Activated CD8-positive, alpha-beta memory T cell treated with anti-CD3 and anti-CD28 coated beads, Interleukin-2, amount 10 ng/mL, durations not matched to agents 7 days and 5 days (primary cell): ENCODE results near the gene GATA6. TPM values are rescaled to one million over a fixed set of nuclear protein-coding genes. Genes with fewer than 3 reads are reported as not detected.

Source experiments
- ATAC-seq: fragments of 150-1000 bp; cut with Tn5 transposase; one replicate; pipeline ENCODE4 v1.10.0; 2021; ENCODE audit warnings: moderate library complexity
- CTCF ChIA-PET: fragments of 350-600 bp; sonication (Branson Sonifier 250); formaldehyde crosslinking; loops from one replicate; lab custom pipeline; 2021; ENCODE audit warnings: antibody characterized with exemption; lab: Charles Lee
- DNase-seq: peaks from one replicate; pipeline ENCODE4 v3.0.0-alpha.2; 2020
- H3K27ac Mint-ChIP-seq: one replicate; pipeline ENCODE4 v1.8.0; 2021; ENCODE audit warnings: mild to moderate bottlenecking, mixed read lengths
- H3K27me3 Mint-ChIP-seq: one replicate; pipeline ENCODE4 v1.8.0; 2021; ENCODE audit warnings: mixed read lengths
- H3K36me3 Mint-ChIP-seq: one replicate; pipeline ENCODE4 v1.8.0; 2021; ENCODE audit warnings: mild to moderate bottlenecking, mixed read lengths
- H3K4me1 Mint-ChIP-seq: one replicate; pipeline ENCODE4 v1.8.0; 2021; ENCODE audit warnings: mixed read lengths
- H3K4me3 Mint-ChIP-seq: one replicate; pipeline ENCODE4 v1.8.0; 2021; ENCODE audit warnings: mild to moderate bottlenecking, moderate library complexity, mixed read lengths
- H3K9me3 Mint-ChIP-seq: one replicate; pipeline ENCODE4 v1.8.0; 2022; ENCODE audit warnings: low read depth, mixed read lengths
- total RNA-seq, 2 experiments: library from RNA; stranded (reverse); gene quantifications; one replicate each; pipeline ENCODE4 v1.2.3, GENCODE V29; 2021

GATA6 gene
- total RNA-seq, 2 experiments from 2014 or later = not detected

DNA sequence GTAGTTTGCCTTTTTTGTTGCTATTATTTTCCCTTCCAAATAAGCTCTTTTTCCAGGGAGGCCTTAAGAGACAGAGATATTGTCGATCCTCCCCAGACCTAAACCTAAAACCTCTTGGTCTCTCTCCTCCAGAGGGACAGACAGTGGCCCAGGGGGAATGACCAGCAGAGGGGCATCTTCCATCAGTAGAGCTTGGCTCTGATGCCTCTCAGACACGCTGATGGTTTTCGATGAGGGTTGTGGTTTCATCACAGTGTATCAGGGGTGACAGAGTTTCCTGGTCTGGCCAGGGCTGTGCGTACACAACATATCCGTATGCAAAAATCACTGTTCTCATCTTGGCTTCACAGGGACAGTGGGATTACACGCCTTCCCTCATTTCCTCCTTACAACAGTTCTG, 68.6 kb downstream of the GATA6 start:
- DNase-seq = no peak
- no peaks in the 10 kb centered on the region for H3K9me3 Mint-ChIP-seq
- H3K4me3 Mint-ChIP-seq = no peak overlapping the region
- H3K36me3 Mint-ChIP-seq = no peaks in the 10 kb centered on the region
- CTCF ChIA-PET = no interaction called here
- H3K27ac Mint-ChIP-seq = no peak overlapping the region
- no peaks in the 10 kb centered on the region for H3K27me3 Mint-ChIP-seq
- no peak for ATAC-seq
- peaks cover 2% of the 10 kb centered on the region for H3K4me1 Mint-ChIP-seq

DNA sequence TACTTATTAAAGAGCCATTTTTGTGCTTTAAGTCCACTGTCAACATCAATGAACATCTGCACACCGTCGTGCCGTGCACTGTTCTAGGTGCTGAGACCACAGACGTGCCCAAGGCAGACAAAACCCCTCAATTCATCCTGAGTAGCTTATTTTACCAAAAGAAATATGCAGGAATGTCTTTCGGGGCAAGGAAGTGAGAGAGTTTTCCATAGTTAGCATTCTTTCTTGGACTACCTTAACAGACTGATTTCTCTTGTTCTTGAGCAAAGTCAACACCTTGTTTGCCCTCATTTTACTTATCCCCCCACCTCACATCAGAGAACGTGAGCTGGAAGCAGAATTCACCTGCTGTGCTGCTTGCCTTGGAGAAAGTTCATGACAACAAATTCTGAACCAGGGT, 69.3 kb downstream of the GATA6 start:
- Mint-ChIP-seq H3K4me1 (peaks cover 2% of the 10 kb centered on the region), H3K36me3 (no peaks in the 10 kb centered on the region), H3K9me3 (no peaks in the 10 kb centered on the region), H3K27ac (no peak overlapping the region), H3K4me3 (no peak overlapping the region), H3K27me3 (no peaks in the 10 kb centered on the region)
- no peak for DNase-seq
- ATAC-seq = no peak
- CTCF ChIA-PET = no interaction called here

DNA sequence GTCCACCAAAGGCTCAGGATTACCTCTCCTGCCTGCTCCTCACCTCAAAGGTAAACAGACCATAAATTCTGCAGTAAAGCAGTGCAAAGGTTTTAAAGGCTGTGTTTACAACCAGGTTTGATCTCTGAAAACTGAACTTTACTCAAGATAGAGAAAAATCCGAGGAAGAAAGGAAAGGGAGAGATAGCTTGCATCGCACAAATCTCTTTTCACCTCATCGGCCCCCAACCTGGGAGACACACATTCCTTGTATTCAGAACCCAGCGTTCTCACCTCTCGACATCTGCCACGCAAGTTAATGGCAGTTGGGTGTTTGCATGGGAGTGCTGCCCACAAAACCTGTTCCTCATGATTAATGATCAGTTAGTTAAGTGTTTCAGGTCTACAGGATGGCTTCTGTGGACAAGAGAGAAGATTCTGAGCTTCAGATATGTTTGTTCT, 72.6 kb downstream of the GATA6 start:
- Mint-ChIP-seq H3K4me3 (no peak overlapping the region), H3K36me3 (no peaks in the 10 kb centered on the region), H3K27ac (no peak overlapping the region), H3K4me1 (peaks cover 2% of the 10 kb centered on the region), H3K27me3 (no peaks in the 10 kb centered on the region), H3K9me3 (no peaks in the 10 kb centered on the region)
- ATAC-seq = no peak
- no peak for DNase-seq
- CTCF ChIA-PET = no interaction called here

DNA sequence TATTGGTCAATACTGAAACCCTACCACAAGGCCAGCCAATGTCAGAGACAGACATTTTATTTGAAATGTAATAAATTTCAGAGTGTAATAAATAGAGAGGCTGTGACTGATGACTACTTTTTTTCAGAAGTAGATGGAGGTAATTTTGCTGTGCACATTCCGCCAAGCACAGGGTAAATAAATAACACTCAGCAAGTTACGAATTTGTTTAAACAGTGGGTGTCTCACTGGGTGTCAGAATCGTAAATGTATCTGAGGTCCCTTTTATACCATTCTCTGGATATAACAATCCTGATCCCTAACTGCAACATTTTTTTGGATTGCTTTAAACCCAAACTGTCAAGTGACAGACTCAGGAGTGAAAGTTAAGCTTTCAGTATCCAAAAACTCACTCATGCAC, 74.1 kb downstream of the GATA6 start:
- no peak overlapping the region for H3K4me3 Mint-ChIP-seq
- no peaks in the 10 kb centered on the region for H3K27me3 Mint-ChIP-seq
- DNase-seq (no peak), ATAC-seq (no peak)
- H3K4me1 Mint-ChIP-seq = no peaks in the 10 kb centered on the region
- CTCF ChIA-PET = no interaction called here
- H3K36me3 Mint-ChIP-seq = no peaks in the 10 kb centered on the region
- H3K9me3 Mint-ChIP-seq = no peaks in the 10 kb centered on the region
- no peak overlapping the region for H3K27ac Mint-ChIP-seq

DNA sequence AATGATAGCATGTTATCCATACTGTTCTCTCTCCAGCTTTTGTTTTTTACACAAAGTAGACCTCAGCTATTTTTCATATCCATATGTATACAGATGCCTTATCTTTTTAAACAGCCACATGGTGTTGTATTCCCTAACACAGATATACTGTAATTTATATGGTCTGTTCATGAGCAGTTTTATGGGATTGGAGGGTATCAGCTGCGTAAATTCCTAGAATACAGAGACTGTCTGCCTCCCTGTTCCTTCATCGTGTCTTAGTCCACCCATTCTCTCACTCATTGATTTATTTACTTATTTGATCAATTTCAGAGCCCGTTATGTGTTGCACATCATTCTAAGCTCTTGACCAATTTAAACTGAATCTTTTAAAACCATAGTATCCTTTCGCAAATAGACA, 80.6 kb downstream of the GATA6 start:
- ATAC-seq (no peak), DNase-seq (no peak)
- H3K36me3 Mint-ChIP-seq = no peaks in the 10 kb centered on the region
- H3K4me3 Mint-ChIP-seq = no peak overlapping the region
- H3K4me1 Mint-ChIP-seq = peaks cover 4% of the 10 kb centered on the region
- CTCF ChIA-PET = no interaction called here
- no peaks in the 10 kb centered on the region for H3K27me3 Mint-ChIP-seq
- H3K9me3 Mint-ChIP-seq = no peaks in the 10 kb centered on the region
- H3K27ac Mint-ChIP-seq = no peak overlapping the region

DNA sequence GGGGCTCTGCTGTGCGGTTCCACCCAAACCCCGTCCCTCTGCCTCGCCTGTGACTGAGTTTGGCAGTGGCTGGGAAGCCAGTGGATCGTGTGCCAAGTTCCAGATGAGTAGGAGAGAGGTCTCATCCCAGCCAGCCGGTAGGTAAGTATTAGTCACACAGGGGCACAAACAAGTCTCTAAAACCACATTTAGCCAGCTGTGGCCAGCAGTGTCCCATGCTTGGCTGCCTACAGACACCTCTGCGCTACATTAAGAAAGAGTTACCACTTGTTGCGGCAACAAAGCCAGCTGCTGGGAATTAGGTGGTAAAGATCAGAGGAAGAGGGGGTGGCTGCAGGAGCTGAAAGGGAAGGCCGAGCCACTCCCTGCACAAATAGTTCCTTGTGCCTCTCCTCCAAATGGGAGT, 81.2 kb downstream of the GATA6 start:
- Mint-ChIP-seq H3K9me3 (no peaks in the 10 kb centered on the region), H3K4me3 (no peak overlapping the region), H3K27me3 (no peaks in the 10 kb centered on the region), H3K4me1 (peaks cover 4% of the 10 kb centered on the region), H3K27ac (no peak overlapping the region), H3K36me3 (no peaks in the 10 kb centered on the region)
- CTCF ChIA-PET = no interaction called here
- DNase-seq = no peak
- ATAC-seq = no peak

Other genes with a start within 250 kb of the GATA6 start
- not detected for gene CTAGE1, start 248.3 kb downstream of the GATA6 start, total RNA-seq